Peyer's patch (tissue), 4 donors: Measurements from ENCODE around the gene CACHD1. TPM values are rescaled to one million over a fixed set of nuclear protein-coding genes. Genes with fewer than 3 reads are reported as not detected.
"Not testable (repeated sequence)": the region's sequence is repeated elsewhere in the genome, so short reads cannot be mapped to it uniquely, and the experiment has no call there.

Experiments used
- DNase-seq, 3 donors: peaks; one replicate each; pipeline ENCODE4 v3.0.0-alpha.2; 2017 to 2019
- H3K27ac ChIP-seq, 4 donors: fragments of 200-600 bp; sonication (generic); one replicate each; pipeline ENCODE4 v1.5.1; 2016 to 2019
- H3K27me3 ChIP-seq, 2 donors: fragments of 200-600 bp; sonication (generic); one replicate each; pipeline ENCODE4 v1.5.1; 2019
- H3K36me3 ChIP-seq, 3 donors: fragments of 200-600 bp; sonication (generic); one replicate each; pipeline ENCODE4 v1.5.1; 2016 to 2019
- H3K4me1 ChIP-seq, 4 donors: fragments of 200-600 bp; sonication (generic); one replicate each; pipeline ENCODE4 v1.5.1; 2016 to 2019
- H3K4me3 ChIP-seq, 4 donors: fragments of 200-600 bp; sonication (generic); 1 replicate in 3 of 4; 2 replicates in 1 of 4; pipeline ENCODE4 v1.5.1; 2016 to 2019; ENCODE audit warnings: mild to moderate bottlenecking in 1 of 4
- H3K9me3 ChIP-seq, 4 donors: fragments of 200-600 bp; sonication (generic); one replicate each; pipeline ENCODE4 v1.5.1; 2016 to 2019; ENCODE audit warnings: mild to moderate bottlenecking in 1 of 4
- POLR2A ChIP-seq, 2 donors: fragments of 450-650 bp; IDR thresholded peaks; one replicate each; pipeline ENCODE4 v1.5.1; 2017; ENCODE audit warnings: antibody characterized with exemption in 2 of 2, mild to moderate bottlenecking in 2 of 2, moderate library complexity in 2 of 2
- small RNA-seq, 2 donors: library from RNA; depleted of rRNA; stranded (forward); fragments of <200 nt; gene quantifications; one replicate each; pipeline ENCODE3, GENCODE V24; 2016
- total RNA-seq, 4 donors: library from RNA; depleted of rRNA; stranded (reverse); fragments of >200 nt; gene quantifications; one replicate each; pipeline ENCODE4 v1.1.0, GENCODE V29; 2016
- TF ChIP-seq, protein P1 (sequence below), 6 experiments: fragments of 450-650 bp in 4 of 6; fragments of 200-600 bp in 2 of 6; sonication (generic) in 1 of 6; IDR thresholded peaks; one replicate each; pipeline ENCODE4 v1.5.1; 2017 to 2019; ENCODE audit warnings: antibody characterized with exemption in 6 of 6, mild to moderate bottlenecking in 3 of 6, moderate library complexity in 1 of 6

The CACHD1 gene
- total RNA-seq, 4 donors from 2014 or later = 3.3 to 10.7 (median 6.3) TPM

DNA sequence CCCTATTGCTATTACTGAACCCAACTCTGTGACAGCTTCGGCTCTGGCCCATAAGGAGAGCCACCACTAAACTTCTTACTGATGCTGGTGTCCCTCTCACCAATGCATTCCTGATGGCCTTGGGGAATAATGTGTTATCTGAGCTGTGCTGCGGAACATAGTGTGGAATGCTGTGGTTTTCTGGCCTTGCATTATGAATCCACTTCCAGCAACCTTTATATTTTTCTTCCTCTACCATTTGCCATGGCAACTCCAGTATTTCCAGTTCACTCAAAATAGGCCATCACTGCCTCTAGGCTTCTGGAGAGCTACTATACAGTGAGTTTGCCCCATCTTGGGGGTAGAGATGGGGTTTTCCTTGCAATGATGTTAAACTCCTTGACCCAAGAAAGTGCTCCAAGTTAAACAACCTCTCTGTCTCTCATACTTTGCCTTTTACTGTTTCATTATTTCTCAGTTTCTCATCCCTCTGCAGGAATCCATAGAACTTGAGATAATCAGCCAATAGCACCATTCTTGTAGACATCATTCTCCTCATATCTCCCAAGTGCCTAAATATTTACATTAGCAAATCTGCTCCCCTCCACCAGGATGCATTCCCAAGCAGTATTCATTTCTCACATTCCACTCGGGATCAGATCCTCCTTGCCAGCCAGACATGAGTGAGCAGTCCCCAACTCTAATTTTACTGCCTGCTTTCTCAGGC, 263.8 kb downstream of the CACHD1 start:
- no peak for DNase-seq
- no peak for TF ChIP-seq POLR2A (IDR thresholded peaks at IDR 0.05)
- TF ChIP-seq, protein P1, sequence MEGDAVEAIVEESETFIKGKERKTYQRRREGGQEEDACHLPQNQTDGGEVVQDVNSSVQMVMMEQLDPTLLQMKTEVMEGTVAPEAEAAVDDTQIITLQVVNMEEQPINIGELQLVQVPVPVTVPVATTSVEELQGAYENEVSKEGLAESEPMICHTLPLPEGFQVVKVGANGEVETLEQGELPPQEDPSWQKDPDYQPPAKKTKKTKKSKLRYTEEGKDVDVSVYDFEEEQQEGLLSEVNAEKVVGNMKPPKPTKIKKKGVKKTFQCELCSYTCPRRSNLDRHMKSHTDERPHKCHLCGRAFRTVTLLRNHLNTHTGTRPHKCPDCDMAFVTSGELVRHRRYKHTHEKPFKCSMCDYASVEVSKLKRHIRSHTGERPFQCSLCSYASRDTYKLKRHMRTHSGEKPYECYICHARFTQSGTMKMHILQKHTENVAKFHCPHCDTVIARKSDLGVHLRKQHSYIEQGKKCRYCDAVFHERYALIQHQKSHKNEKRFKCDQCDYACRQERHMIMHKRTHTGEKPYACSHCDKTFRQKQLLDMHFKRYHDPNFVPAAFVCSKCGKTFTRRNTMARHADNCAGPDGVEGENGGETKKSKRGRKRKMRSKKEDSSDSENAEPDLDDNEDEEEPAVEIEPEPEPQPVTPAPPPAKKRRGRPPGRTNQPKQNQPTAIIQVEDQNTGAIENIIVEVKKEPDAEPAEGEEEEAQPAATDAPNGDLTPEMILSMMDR (IDR thresholded peaks at IDR 0.05) = no peak

DNA sequence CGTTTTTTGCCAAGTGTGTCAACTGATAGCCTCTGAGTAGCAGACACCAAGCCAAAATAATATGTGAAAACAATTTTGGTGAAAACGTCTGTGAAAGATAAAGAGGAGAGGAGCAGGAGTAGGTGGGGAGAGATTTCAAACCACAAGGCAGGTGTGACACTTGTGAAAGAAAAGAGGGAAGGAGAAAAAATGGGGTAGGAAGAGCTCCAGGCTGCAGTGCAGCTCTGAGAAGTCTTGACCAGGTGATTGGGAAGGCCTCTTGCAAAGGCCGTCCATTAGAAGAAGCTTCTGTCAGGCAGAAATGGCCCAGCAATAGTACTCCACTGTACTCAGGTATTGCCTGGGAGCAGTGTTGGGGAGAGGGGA, 264.3 kb downstream of the CACHD1 start:
- H3K4me1 ChIP-seq = no peaks in the 10 kb centered on the region

More for the DNA sequence above, 263.8 kb downstream of the CACHD1 start:
- Histone ChIP-seq H3K27me3 (no peaks in the 10 kb centered on the region), H3K4me3 (no peak overlapping the region), H3K4me1 (no peaks in the 10 kb centered on the region), H3K27ac (no peak overlapping the region), H3K9me3 (no peaks in the 10 kb centered on the region), H3K36me3 (no peaks in the 10 kb centered on the region)

DNA sequence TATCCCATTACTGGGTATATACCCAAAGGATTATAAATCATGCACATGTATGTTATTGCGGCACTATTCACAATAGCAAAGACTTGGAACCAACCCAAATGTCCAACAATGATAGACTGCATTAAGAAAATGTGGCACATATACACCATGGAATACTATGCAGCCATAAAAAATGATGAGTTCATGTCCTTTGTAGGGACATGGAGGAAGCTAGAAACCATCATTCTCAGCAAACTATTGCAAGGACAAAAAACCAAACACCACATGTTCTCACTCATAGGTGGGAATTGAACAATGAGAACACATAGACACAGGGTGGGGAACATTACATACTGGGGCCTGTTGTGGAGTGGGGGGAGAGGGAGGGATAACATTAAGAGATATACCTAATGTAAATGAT, 270.8 kb downstream of the CACHD1 start:
- not testable (repeated sequence) for DNase-seq, H3K27me3 ChIP-seq, H3K4me3 ChIP-seq, H3K36me3 ChIP-seq, H3K27ac ChIP-seq, H3K4me1 ChIP-seq, H3K9me3 ChIP-seq

More for the DNA sequence above, 264.3 kb downstream of the CACHD1 start:
- Histone ChIP-seq H3K36me3 (no peaks in the 10 kb centered on the region), H3K27me3 (no peaks in the 10 kb centered on the region), H3K4me3 (no peak overlapping the region), H3K27ac (no peak overlapping the region), H3K9me3 (no peaks in the 10 kb centered on the region)
- TF ChIP-seq, protein P1 (IDR thresholded peaks at IDR 0.05) = no peak
- no peak for TF ChIP-seq POLR2A (IDR thresholded peaks at IDR 0.05)
- DNase-seq = no peak

Small RNA genes within 50 kb of the gene (small RNA-seq; reads per million reads assigned to genes)
- gene MIR4794 = 0 reads per million in 2 donors
